C4-2B (cell line): ENCODE measurements around the gene PELO.
A peak's percentile ranks its signal among the peaks of the same experiment; 100 is the strongest.

Experiments
- H3K27ac ChIP-seq: fragments of 450-650 bp; 2 replicates; pipeline ENCODE4 v1.5.1; 2017
- ZFX ChIP-seq: fragments of 450-650 bp; IDR thresholded peaks from 2 replicates; pipeline ENCODE4 v1.6.1; 2017
- TF ChIP-seq, protein P1 (sequence below): fragments of 450-650 bp; conservative IDR thresholded peaks from 2 replicates; pipeline ENCODE4 v1.5.1; 2017; ENCODE audit warnings: mild to moderate bottlenecking

The PELO gene

GRCh38 chr5:52799983-52800393 lies 12.3 kb downstream of the PELO start:
- TF ChIP-seq, protein P1, sequence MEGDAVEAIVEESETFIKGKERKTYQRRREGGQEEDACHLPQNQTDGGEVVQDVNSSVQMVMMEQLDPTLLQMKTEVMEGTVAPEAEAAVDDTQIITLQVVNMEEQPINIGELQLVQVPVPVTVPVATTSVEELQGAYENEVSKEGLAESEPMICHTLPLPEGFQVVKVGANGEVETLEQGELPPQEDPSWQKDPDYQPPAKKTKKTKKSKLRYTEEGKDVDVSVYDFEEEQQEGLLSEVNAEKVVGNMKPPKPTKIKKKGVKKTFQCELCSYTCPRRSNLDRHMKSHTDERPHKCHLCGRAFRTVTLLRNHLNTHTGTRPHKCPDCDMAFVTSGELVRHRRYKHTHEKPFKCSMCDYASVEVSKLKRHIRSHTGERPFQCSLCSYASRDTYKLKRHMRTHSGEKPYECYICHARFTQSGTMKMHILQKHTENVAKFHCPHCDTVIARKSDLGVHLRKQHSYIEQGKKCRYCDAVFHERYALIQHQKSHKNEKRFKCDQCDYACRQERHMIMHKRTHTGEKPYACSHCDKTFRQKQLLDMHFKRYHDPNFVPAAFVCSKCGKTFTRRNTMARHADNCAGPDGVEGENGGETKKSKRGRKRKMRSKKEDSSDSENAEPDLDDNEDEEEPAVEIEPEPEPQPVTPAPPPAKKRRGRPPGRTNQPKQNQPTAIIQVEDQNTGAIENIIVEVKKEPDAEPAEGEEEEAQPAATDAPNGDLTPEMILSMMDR = no peak
- TF ChIP-seq ZFX = no peak

DNA sequence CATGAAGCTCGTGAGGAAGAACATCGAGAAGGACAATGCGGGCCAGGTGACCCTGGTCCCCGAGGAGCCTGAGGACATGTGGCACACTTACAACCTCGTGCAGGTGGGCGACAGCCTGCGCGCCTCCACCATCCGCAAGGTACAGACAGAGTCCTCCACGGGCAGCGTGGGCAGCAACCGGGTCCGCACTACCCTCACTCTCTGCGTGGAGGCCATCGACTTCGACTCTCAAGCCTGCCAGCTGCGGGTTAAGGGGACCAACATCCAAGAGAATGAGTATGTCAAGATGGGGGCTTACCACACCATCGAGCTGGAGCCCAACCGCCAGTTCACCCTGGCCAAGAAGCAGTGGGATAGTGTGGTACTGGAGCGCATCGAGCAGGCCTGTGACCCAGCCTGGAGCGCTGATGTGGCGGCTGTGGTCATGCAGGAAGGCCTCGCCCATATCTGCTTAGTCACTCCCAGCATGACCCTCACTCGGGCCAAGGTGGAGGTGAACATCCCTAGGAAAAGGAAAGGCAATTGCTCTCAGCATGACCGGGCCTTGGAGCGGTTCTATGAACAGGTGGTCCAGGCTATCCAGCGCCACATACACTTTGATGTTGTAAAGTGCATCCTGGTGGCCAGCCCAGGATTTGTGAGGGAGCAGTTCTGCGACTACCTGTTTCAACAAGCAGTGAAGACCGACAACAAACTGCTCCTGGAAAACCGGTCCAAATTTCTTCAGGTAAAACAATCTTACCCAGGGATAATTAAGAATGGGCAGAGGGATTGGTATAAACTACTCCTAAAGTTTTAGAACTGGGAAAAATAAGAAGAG lies 12.9 kb downstream of the PELO start:
- TF ChIP-seq, protein P1 = no peak; the same call in 1 of the 2 replicates
- peak; percentile 76; the same call in 1 of the 2 replicates for TF ChIP-seq ZFX
- peak overlapping the region; percentile 98 for H3K27ac ChIP-seq

More at GRCh38 chr5:52799983-52800393, 12.3 kb downstream of the PELO start:
- H3K27ac ChIP-seq = peak overlapping the region; percentile 98

DNA sequence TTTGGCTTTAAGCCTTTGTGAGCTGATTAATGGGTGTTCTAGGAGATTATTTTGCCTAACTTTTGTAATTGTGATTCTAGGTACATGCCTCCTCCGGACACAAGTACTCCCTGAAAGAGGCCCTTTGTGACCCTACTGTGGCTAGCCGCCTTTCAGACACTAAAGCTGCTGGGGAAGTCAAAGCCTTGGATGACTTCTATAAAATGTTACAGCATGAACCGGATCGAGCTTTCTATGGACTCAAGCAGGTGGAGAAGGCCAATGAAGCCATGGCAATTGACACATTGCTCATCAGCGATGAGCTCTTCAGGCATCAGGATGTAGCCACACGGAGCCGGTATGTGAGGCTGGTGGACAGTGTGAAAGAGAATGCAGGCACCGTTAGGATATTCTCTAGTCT lies 13.6 kb downstream of the PELO start:
- TF ChIP-seq, protein P1 = no peak
- no peak for TF ChIP-seq ZFX
- H3K27ac ChIP-seq = peak overlapping the region; percentile 98

- H3K27ac ChIP-seq = no peak overlapping the region
- TF ChIP-seq, protein P1 = no peak
- TF ChIP-seq ZFX = no peak
These were observed 14.7 kb downstream of the PELO start for GRCh38 chr5:52802272-52802973.

DNA sequence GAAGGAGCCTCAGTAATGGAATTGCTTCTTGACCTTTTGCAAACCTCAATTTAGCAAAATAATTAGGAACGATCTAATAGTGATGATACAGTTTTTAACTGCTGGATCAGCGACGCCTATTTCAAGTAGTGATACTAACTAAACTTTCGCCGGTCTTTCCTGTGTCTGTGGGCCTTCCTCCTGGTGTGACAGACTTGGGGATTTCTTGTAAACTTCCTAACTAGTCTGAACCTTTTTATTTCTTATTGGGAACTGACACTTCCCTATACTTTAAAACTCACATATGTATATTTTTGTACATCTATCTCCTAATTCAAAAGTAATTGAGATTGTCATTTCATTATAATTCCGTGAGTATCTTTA lies 15.2 kb downstream of the PELO start:
- TF ChIP-seq, protein P1 = no peak
- TF ChIP-seq ZFX = no peak
- no peak overlapping the region for H3K27ac ChIP-seq

DNA sequence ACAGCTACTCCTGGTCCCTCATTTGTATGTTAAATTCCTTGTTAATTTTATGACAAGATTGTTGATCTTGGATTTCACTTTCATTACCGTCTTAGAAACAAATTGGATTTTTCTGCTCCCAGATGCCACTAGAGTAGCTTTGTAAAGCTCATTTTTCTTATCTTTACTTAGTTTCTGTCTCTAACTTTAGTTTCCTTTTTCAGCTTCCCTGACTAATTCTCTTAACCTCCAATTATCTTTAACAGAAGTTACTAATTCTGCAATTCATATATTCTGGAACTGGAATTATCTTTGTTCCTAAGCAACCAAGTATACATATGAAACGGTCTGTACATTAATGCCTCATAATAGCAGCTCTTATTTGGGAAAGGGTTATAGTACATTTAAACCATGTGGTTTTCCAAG lies 16.7 kb downstream of the PELO start:
- TF ChIP-seq, protein P1 = no peak
- TF ChIP-seq ZFX = no peak
- no peak overlapping the region for H3K27ac ChIP-seq

DNA sequence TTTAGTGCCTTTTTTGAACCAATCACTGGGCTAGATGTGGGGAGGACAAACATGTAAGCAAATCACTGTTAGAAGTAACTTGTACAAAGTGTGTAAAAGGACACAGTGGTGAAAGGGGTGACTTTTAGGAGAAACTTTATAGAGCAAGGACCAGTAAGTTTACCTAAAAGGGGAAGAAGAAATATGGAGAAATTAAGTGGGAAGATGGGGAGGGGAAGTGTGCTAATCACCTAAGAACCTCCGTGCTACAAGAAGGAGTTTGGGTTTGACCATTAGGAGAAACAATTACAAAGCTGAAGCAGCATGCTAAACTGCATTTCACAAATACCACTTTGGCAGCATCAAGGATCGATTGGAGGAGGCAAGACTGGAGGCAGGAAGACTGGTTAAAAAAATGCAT lies 17.3 kb downstream of the PELO start:
- no peak for TF ChIP-seq ZFX
- TF ChIP-seq, protein P1 = no peak
- no peak overlapping the region for H3K27ac ChIP-seq
